NCI-H146 (cell line): ENCODE data around the gene RPRD1A.
A peak's percentile ranks its signal among the peaks of the same experiment; 100 is the strongest.
"Not testable (repeated sequence)": the region's sequence is repeated elsewhere in the genome, so short reads cannot be mapped to it uniquely, and the experiment has no call there.

Source experiments
- DNase-seq: peaks from one replicate; lab custom pipeline; 2025; lab: John Stamatoyannopoulos, UW

Gene RPRD1A, protein sequence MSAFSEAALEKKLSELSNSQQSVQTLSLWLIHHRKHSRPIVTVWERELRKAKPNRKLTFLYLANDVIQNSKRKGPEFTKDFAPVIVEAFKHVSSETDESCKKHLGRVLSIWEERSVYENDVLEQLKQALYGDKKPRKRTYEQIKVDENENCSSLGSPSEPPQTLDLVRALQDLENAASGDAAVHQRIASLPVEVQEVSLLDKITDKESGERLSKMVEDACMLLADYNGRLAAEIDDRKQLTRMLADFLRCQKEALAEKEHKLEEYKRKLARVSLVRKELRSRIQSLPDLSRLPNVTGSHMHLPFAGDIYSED

DNA sequence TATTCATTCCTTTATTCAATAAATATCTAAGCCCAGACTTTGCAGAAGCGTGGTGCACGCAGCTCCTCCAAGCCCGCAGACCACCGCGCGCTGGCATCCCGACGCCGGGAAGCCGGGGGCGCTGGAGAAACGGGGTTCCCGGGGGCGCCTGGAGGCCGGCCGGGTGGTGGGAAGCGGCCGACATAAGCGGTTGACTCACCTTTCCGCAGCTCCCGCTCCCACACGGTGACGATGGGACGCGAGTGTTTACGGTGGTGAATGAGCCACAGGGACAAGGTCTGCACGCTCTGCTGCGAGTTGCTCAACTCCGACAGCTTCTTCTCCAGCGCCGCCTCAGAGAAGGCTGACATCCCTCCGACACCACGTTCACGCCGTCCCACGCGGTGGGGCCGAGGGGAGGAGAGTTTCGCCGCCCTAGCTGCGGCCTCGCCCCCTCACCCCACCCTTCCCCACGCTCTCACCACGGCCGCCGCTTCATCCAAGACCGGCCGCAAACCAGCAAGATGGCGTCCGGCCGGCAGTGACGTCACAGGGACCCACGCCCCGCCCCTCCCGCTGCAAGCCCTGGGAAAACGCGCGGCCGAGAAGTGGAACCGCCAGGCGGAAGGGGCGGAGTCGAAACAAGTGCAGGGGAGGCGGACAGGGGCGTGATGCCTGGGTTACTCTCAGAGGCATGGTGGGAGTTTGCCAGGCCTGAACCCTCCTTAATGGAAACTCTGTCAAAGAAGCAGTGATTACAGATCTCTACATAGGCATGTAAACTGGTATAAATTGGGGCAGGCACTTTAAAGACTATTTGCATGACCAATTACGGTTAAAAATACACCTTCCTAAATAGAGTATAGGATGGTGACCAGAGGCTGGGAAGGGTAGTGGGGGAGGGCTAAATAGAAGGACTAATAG lies at the start of gene RPRD1A:
TSS of gene RPRD1A (minus strand) at position 505 of the 903 bp plus-strand sequence. CDS start at position 350, 155 bp downstream.
- peak; percentile 99 for DNase-seq

DNA sequence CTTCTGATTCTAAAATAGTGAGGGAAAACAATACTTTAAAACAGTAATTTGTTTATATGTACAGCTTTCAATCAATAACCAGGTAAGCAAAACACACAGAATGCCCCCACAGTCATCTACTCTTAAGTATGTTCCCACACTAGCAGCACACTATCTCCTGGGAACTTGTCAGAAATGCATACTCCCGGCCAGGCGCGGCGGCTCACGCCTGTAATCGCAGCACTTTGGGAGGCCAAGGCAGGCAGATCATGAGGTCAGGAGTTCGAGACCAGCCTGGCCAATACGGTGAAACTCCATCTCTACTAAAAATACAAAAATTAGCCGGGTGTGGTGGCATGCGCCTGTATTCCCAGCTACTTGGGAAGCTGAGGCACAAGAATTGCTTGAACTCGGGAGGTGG lies 49.4 kb upstream of the RPRD1A start:
- not testable (repeated sequence) for DNase-seq

- no peak for DNase-seq
Measured at GRCh38 chr18:36114738-36115137, 47.4 kb upstream of the RPRD1A start.

GRCh38 chr18:36114251-36114650 lies 46.9 kb upstream of the RPRD1A start:
- DNase-seq: no peak

DNA sequence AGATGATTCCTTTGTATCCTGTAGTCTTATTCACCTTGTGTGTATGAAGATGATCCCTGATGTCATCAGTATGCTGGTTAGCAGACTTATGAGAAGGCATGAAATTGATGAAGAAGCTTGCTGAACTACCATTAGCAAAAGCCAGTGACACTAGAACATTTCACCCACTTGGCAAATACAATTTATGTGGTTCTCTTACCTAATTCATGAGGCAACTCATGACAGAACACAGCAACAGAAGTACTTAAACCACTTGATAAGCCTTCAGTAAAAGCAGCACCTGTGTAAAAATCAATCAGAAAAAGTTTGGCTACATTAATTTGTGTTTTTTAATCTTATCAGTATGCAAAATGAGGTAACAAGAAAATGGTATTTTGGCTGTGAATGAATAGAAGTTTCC lies 44.9 kb upstream of the RPRD1A start:
- DNase-seq: no peak

- no peak for DNase-seq
Measured at GRCh38 chr18:36109737-36110136, 42.4 kb upstream of the RPRD1A start.

GRCh38 chr18:36108601-36109000 lies 41.2 kb upstream of the RPRD1A start:
- DNase-seq: no peak

- no peak for DNase-seq
Measured at GRCh38 chr18:36108196-36108595, 40.8 kb upstream of the RPRD1A start.

- DNase-seq: no peak
Measured at GRCh38 chr18:36107477-36107876, 40.1 kb upstream of the RPRD1A start.

DNA sequence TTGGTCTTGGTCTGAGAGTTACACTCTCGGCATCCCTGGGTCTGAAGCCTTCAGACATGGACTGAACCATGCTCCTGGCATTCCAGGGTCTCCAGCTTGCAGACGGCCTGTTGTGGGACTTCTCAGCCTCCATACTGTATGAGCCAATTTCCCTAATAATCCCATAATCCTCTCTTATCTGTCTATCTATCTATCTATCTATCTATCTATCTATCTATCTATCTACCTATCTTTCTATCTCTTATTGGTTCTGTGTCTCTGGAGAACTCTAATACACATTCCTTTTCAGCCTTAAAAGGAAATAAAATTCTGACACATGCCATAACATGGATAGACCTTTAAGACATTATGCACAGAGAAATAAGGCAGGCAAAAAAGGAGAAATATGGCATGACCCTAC lies 37.4 kb upstream of the RPRD1A start:
- DNase-seq: no peak

DNA sequence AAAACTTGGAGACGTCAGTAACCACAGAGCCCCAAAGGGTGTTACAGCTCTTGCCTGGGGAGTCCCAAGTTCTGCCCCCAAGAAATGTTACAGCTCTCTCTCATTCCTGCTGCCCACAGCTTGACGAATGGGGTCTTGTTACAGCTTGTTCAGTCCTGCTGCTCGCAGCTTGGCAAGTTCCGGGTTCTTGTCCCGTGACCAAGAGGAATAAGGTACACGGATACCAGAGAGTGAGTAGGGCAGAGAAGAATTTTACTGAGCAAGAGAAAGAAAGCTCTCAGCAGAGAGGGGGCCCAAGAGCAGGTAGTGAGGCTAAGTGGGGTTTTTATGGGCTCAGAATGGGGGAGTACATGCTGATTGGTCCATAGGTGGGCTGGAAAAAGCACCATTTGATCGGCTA lies 34.6 kb upstream of the RPRD1A start:
- no peak for DNase-seq

DNA sequence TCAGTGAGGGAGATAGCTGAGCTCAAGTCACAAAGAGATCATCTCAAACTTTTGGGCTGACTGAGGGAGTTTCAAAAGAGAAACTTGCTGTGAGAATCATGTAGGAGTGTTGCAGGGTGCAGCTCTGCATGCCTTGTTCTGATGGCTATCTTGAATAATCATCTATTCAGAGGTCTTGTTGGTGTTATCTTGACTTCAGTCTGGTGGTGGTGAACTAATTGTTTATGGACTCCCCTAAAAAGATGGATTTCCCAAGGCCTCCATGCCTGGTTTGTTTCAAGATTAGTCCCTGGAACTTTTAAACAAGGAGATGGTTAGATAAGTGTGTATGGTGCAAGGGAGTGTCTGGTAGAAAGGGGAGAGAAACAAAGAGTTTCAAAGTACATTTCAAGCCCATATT lies 32.0 kb upstream of the RPRD1A start:
- DNase-seq: no peak

DNA sequence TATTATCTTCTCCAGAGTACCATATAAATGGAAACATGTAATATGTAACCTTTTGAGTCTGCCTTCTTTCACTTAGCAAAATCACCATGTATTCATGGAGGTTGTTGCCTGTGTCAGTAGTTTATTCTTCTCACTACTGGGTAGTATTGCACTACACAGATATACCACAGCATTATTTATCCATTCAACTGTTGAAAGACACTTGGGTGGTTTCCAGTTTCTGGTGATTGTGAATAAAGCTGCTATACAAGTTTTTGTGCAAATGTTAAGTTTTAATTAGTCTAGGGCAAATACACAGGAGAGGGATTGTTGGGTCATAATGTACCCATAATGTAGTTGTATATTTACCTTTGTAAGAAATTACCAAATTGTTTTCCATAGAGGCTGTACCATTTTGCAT lies 29.6 kb upstream of the RPRD1A start:
- DNase-seq: no peak

DNA sequence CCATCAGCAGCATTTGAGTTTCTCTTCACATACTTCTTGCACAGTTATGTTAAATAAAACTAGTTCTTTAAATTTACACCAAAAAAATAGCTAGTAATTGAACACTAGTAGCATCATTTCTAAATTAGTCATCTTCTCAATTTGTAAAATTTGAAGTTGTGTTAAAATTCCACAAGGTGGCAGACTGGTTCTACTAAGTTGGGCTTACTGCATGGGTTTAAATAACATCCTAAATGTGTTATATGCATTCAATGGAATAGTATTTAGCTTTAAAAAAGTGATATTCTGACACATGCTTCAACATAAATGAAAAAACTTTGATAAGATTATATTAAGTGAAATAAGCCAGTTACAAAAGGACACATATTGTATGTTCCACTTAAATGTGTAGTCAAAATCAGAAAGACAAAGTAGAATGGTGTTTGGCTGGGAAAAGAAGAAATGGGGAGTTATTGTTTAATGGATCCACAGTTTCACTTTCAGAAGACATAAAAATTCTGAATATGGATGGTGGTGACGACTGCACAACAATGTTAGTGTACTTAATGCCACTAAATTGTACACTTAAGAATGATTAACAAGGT lies 28.7 kb upstream of the RPRD1A start:
- peak; percentile 64 for DNase-seq

DNA sequence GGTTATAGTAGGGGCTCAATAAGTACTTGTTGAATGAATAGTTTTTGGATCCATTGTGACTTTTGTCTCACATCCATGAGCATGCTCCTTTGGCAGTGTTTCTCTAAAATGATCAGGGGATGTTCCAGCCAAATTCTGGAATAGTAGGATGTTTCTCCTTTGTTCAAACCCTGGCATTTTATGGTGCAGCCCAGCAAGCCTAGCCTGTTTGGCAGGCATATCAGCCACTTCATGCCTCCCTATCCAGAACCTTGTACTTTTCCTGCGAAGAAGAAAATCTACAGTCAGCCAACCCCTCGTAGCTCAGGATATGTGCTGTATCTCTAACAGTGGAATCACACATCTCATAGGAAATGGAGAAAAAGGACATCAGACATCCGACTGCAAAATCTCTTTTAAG lies 27.1 kb upstream of the RPRD1A start:
- DNase-seq: no peak

DNA sequence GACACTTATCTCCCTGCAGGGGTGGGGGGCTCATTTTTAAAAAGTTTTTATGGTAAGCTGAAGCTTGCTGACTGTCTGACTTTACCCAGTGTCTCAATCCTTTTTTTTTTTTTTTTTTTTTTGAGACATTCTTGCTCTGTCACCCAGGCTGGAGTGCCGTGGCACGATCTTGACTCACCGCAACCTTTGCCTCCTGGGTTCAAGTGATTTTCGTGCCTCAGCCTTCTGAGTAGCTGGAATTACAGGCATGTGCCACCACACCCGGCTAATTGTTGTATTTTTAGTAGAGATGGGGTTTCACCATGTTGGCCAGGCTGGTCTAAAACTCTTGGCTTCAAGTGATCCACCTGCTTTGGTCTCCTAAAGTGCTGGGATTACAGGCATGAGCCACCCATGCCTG lies 24.8 kb upstream of the RPRD1A start:
- DNase-seq: not testable (repeated sequence)

- DNase-seq: no peak
Measured at GRCh38 chr18:36089001-36089400, 21.6 kb upstream of the RPRD1A start.

GRCh38 chr18:36088256-36088655 lies 20.9 kb upstream of the RPRD1A start:
- DNase-seq: no peak

- DNase-seq: no peak
Measured at GRCh38 chr18:36086186-36086585, 18.8 kb upstream of the RPRD1A start.

GRCh38 chr18:36085195-36085594 lies 17.8 kb upstream of the RPRD1A start:
- DNase-seq: no peak

GRCh38 chr18:36083729-36084128 lies 16.4 kb upstream of the RPRD1A start:
- DNase-seq: no peak

- not testable (repeated sequence) for DNase-seq
Measured at GRCh38 chr18:36081118-36081517, 13.8 kb upstream of the RPRD1A start.
